Spleen (tissue), 7 donors: ENCODE results near the gene YPEL1.

ENCODE experiments used
- POLR2AphosphoS5 ChIP-seq, 3 donors: sonication (generic); formaldehyde crosslinking; IDR thresholded peaks; one replicate each; pipeline ENCODE4 v1.5.1; 2017; ENCODE audit warnings: antibody characterized with exemption in 3 of 3
- TF ChIP-seq, protein P1 (sequence below), 11 experiments: fragments of 200-600 bp in 7 of 11; fragments of 450-650 bp in 4 of 11; sonication (generic) in 4 of 11; IDR thresholded peaks in 8 of 11; conservative IDR thresholded peaks in 3 of 11; 1 replicate in 7 of 11; 2 replicates in 4 of 11; pipeline versions ENCODE4 v1.4.0 to v1.8.0; 2016 to 2021; ENCODE audit warnings: antibody characterized with exemption in 11 of 11, inconsistent platforms in 4 of 11, mild to moderate bottlenecking in 1 of 11
- donor health status: DM: no; HTN: no; CAD: no; lungs with moderate emphysema.
- donor health status: DM: no; HTN: no; CAD: no.
- donor health status: DM: no; HTN: no; CAD: no.

DNA sequence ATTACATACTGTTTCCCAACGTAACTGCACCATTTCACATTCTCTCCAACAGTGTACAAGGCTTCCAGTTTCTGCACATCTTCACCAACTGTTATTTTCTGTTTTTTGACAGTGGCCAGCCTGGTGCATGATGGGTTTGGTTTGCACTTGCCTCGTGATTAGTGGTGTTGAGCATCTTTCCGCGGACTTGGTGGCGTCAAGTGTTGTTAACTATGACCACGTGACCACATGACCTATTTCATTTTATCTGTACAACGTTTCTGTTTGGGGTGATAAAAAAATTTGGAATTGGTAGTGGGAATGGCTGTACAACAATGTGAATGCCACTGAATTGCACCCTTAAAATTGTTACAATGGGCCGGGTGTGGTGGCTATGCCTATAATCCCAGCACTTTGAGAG, 2.5 kb upstream of the YPEL1 start:
- TF ChIP-seq, protein P1, sequence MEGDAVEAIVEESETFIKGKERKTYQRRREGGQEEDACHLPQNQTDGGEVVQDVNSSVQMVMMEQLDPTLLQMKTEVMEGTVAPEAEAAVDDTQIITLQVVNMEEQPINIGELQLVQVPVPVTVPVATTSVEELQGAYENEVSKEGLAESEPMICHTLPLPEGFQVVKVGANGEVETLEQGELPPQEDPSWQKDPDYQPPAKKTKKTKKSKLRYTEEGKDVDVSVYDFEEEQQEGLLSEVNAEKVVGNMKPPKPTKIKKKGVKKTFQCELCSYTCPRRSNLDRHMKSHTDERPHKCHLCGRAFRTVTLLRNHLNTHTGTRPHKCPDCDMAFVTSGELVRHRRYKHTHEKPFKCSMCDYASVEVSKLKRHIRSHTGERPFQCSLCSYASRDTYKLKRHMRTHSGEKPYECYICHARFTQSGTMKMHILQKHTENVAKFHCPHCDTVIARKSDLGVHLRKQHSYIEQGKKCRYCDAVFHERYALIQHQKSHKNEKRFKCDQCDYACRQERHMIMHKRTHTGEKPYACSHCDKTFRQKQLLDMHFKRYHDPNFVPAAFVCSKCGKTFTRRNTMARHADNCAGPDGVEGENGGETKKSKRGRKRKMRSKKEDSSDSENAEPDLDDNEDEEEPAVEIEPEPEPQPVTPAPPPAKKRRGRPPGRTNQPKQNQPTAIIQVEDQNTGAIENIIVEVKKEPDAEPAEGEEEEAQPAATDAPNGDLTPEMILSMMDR (IDR thresholded peaks at IDR 0.05 in 8 of 11, conservative IDR thresholded peaks at IDR 0.05 in 3 of 11): no peak
- no peak for TF ChIP-seq POLR2AphosphoS5 (IDR thresholded peaks at IDR 0.05)
